ENCODE data around the gene CPNE7.

DNA sequence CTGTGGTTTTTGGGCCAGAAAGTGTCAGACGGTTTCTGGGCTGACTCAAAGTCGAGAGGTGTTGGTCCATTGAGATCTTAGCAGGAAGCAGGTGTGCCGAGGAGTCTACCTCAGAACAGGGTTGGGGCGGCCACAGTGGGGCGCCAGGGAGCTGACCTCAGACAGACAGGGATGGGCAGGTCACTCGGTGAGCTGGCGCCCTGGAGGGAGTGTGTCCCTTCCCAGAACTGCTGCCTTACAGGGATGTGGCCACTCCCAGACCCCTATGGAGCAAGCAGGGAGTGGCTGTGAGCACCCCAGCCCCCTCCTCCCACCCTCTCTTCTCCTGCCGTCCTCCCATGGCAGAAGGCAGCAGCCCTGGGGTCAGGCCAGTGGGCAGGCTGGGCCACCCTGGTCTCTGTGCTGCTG lies 23.9 kb downstream of the CPNE7 start:
- TF ChIP-seq, protein P1, sequence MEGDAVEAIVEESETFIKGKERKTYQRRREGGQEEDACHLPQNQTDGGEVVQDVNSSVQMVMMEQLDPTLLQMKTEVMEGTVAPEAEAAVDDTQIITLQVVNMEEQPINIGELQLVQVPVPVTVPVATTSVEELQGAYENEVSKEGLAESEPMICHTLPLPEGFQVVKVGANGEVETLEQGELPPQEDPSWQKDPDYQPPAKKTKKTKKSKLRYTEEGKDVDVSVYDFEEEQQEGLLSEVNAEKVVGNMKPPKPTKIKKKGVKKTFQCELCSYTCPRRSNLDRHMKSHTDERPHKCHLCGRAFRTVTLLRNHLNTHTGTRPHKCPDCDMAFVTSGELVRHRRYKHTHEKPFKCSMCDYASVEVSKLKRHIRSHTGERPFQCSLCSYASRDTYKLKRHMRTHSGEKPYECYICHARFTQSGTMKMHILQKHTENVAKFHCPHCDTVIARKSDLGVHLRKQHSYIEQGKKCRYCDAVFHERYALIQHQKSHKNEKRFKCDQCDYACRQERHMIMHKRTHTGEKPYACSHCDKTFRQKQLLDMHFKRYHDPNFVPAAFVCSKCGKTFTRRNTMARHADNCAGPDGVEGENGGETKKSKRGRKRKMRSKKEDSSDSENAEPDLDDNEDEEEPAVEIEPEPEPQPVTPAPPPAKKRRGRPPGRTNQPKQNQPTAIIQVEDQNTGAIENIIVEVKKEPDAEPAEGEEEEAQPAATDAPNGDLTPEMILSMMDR (IDR thresholded peaks at IDR 0.05 in 2 of 3, conservative IDR thresholded peaks at IDR 0.05 in 1 of 3; ENCODE audit: control insufficient read depth in 2 of 3, extremely low read depth in 1 of 3, insufficient read depth in 1 of 3, low read depth in 3 of 3, low read length in 3 of 3): peak; percentile 27 to 49 (median 38); a peak in 4 of 6 replicates
- no peak for TF ChIP-seq EP300 (IDR thresholded peaks at IDR 0.05; ENCODE audit: borderline replicate concordance in 1 of 2, control insufficient read depth in 1 of 2, low read depth in 2 of 2, low read length in 2 of 2)

Data from GM12878 (cell line).